Spleen (tissue), 13 donors: ENCODE measurements around the gene KRTAP21-3. TPM values are rescaled to one million over a fixed set of nuclear protein-coding genes. Genes with fewer than 3 reads are reported as not detected.
"Not testable (repeated sequence)": the region's sequence is repeated elsewhere in the genome, so short reads cannot be mapped to it uniquely, and the experiment has no call there.

Experiments used
- DNase-seq: peaks from one replicate; pipeline ENCODE4 v3.0.0-alpha.2; 2020
- H3K27ac ChIP-seq, 8 donors: fragments of 200-600 bp; sonication (generic) in 7 of 8; 1 replicate in 4 of 8; 2 replicates in 4 of 8; pipeline versions ENCODE4 v1.5.0 to v1.8.0; 2016 to 2021; ENCODE audit warnings: inconsistent platforms in 4 of 8, mild to moderate bottlenecking in 4 of 8, moderate library complexity in 1 of 8
- H3K27me3 ChIP-seq, 7 donors: fragments of 200-600 bp; sonication (generic) in 6 of 7; replicated peaks in 1 of 7; 1 replicate in 4 of 7; 2 replicates in 3 of 7; pipeline versions ENCODE4 v1.5.0 to v1.8.0; 2016 to 2021; ENCODE audit warnings: inconsistent platforms in 3 of 7, mild to moderate bottlenecking in 1 of 7
- H3K36me3 ChIP-seq, 6 donors: fragments of 200-600 bp; sonication (generic) in 5 of 6; 1 replicate in 4 of 6; 2 replicates in 2 of 6; pipeline versions ENCODE4 v1.5.0 to v1.8.0; 2016 to 2021; ENCODE audit warnings: inconsistent platforms in 2 of 6
- H3K4me1 ChIP-seq, 6 donors: fragments of 200-600 bp; sonication (generic) in 5 of 6; 1 replicate in 3 of 6; 2 replicates in 3 of 6; pipeline versions ENCODE4 v1.5.0 to v1.8.0; 2016 to 2021; ENCODE audit warnings: inconsistent platforms in 3 of 6
- H3K4me3 ChIP-seq, 8 donors: fragments of 200-600 bp; sonication (generic) in 7 of 8; 1 replicate in 4 of 8; 2 replicates in 4 of 8; pipeline versions ENCODE4 v1.5.0 to v1.8.0; 2016 to 2021; ENCODE audit warnings: inconsistent platforms in 4 of 8, mild to moderate bottlenecking in 4 of 8, moderate library complexity in 2 of 8
- H3K9me3 ChIP-seq, 8 donors: fragments of 200-600 bp; sonication (generic) in 7 of 8; 1 replicate in 4 of 8; 2 replicates in 4 of 8; pipeline versions ENCODE4 v1.5.0 to v1.8.0; 2016 to 2021; ENCODE audit warnings: inconsistent platforms in 4 of 8
- POLR2A ChIP-seq, 3 donors: fragments of 450-650 bp; IDR thresholded peaks; one replicate each; pipeline ENCODE4 v1.5.1; 2017; ENCODE audit warnings: antibody characterized with exemption in 3 of 3, mild to moderate bottlenecking in 1 of 3
- POLR2AphosphoS5 ChIP-seq, 3 donors: sonication (generic); formaldehyde crosslinking; IDR thresholded peaks; one replicate each; pipeline ENCODE4 v1.5.1; 2017; ENCODE audit warnings: antibody characterized with exemption in 3 of 3
- WGBS, 5 donors: extraction: QIAGEN DNeasy Blood & Tissue Kit in 3 of 5; methylation state at CpG; one replicate each; pipeline versions ENCODE4 v1.1.5 to v1.1.7; 2013 to 2018; 5-methylcytosine and 5-hydroxymethylcytosine counted together
- intact Hi-C: fragments of 100-400 bp; cut with DNase I; formaldehyde crosslinking; loops from one replicate; pipeline ENCODE4 v1.15.0; 2023; ENCODE audit warnings: low total_unique reads
- long read RNA-seq, 2 donors: transcript quantifications; one replicate each; lab custom pipeline, GENCODE V29; 2026
- polyA plus RNA-seq, 3 donors: library from polyadenylated mRNA; stranded (reverse); fragments of 200-250 nt; gene quantifications; one replicate each; pipeline ENCODE4 v1.2.1, GENCODE V29; 2013
- total RNA-seq, 7 donors: library from RNA; depleted of rRNA in 3 of 7; stranded (reverse); fragments of >200 nt in 3 of 7; fragmentation: NEBNext Ultra II Directional in 4 of 7; extraction: Animal tissue kit (Norgen Biotek cat#: 25700) in 4 of 7; gene quantifications; one replicate each; pipeline versions ENCODE4 v1.1.0 to v1.2.1, GENCODE V29; 2016 to 2021
- TF ChIP-seq, protein P1 (sequence below), 11 experiments: fragments of 200-600 bp in 7 of 11; fragments of 450-650 bp in 4 of 11; sonication (generic) in 4 of 11; IDR thresholded peaks in 8 of 11; conservative IDR thresholded peaks in 3 of 11; 1 replicate in 7 of 11; 2 replicates in 4 of 11; pipeline versions ENCODE4 v1.4.0 to v1.8.0; 2016 to 2021; ENCODE audit warnings: antibody characterized with exemption in 11 of 11, inconsistent platforms in 4 of 11, mild to moderate bottlenecking in 1 of 11
- donor health status: healthy with polysubstance abuse.
- donor health status: DM: no; HTN: no; CAD: no; lungs with moderate emphysema.
- donor health status: DM: no; HTN: no; CAD: no.
- donor health status: Bipolar disorder and iron deficiency.
- donor health status: healthy.
- donor health status: DM: no; HTN: no; CAD: no.
- donor health status: DM: yes; HTN: yes; CAD: no.

KRTAP21-3 gene, protein sequence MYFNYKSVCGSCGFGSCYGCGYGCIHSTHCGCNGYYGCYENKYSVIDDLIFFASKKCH
- total RNA-seq: not detected
- polyA plus RNA-seq: not detected
- long read RNA-seq, donor 1: 0 reads
- long read RNA-seq, donor 2: 0 reads

DNA sequence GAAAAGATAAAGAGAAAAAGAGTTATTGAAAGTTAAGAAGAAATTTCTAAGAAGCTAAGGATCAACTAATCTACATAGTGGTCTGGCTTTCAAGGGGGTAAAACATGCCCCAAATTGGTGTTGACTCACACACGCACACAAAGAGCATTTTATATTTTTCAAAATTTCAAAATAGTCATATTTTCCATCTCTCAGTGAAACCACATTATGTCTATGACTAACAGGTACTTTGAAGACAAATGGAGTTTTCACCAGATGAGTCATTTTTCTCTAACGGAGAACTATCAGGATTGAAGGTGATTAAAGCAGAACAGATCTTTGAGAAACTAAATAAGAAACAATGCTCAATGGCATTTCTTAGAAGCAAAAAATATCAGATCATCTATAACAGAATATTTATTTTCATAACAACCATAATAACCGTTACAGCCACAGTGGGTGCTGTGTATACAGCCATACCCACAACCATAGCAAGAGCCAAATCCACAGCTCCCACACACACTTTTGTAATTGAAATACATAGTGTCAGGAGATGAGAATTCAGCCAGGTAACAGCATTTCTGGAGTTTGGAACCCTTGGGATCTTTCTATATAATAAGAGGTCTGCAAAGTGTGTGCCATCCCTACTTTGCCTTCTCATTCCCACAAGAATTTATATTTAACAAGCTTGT, at the start of gene KRTAP21-3:
KRTAP21-3 (minus strand) TSS at position 539 of the 671 bp plus-strand sequence; CDS start at position 521, 18 bp downstream.
- DNase-seq: no peak
- TF ChIP-seq POLR2AphosphoS5 (IDR thresholded peaks at IDR 0.05): no peak
- TF ChIP-seq, protein P1, sequence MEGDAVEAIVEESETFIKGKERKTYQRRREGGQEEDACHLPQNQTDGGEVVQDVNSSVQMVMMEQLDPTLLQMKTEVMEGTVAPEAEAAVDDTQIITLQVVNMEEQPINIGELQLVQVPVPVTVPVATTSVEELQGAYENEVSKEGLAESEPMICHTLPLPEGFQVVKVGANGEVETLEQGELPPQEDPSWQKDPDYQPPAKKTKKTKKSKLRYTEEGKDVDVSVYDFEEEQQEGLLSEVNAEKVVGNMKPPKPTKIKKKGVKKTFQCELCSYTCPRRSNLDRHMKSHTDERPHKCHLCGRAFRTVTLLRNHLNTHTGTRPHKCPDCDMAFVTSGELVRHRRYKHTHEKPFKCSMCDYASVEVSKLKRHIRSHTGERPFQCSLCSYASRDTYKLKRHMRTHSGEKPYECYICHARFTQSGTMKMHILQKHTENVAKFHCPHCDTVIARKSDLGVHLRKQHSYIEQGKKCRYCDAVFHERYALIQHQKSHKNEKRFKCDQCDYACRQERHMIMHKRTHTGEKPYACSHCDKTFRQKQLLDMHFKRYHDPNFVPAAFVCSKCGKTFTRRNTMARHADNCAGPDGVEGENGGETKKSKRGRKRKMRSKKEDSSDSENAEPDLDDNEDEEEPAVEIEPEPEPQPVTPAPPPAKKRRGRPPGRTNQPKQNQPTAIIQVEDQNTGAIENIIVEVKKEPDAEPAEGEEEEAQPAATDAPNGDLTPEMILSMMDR (IDR thresholded peaks at IDR 0.05 in 8 of 11, conservative IDR thresholded peaks at IDR 0.05 in 3 of 11): no peak
- no peak for TF ChIP-seq POLR2A (IDR thresholded peaks at IDR 0.05)
- Histone ChIP-seq H3K9me3 (no peaks in the 10 kb centered on the region), H3K36me3 (no peaks in the 10 kb centered on the region), H3K4me3 (no peak within 1 kb of the TSS), H3K4me1 (no peaks in the 10 kb centered on the region), H3K27me3 (no peaks in the 10 kb centered on the region), H3K27ac (no peak within 1 kb of the TSS)
- intact Hi-C loops: no loop called here
- 64 to 75% (median 74%) methylated on average over 3 of the region's 3 CpGs for WGBS, 5 donors

DNA sequence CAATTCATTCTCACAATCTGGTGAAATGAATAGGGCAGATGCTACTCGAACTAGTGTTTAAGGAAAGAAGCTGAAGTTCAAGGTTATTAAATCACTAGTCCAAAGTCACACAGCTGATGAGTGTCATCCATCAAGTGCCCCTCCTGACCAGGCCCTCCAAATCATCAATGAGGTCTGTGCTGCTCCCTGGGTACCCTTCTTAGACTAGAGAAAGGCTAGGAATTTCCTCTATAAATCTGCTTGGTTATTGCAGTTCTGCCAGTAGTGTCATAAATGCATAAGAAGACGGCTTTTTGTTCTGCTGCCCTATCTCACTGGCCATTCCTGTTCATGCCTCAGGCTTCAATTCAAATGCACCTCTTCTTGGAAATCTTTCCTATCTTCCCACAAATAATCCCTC, 42.2 kb upstream of the KRTAP21-3 start:
- Histone ChIP-seq H3K9me3 (peaks cover 0 to 4% (median 0%) of the 10 kb centered on the region in 8 donors), H3K36me3 (no peaks in the 10 kb centered on the region), H3K27me3 (no peaks in the 10 kb centered on the region), H3K4me3 (no peak overlapping the region), H3K4me1 (no peaks in the 10 kb centered on the region), H3K27ac (no peak overlapping the region)
- TF ChIP-seq, protein P1 (IDR thresholded peaks at IDR 0.05 in 8 of 11, conservative IDR thresholded peaks at IDR 0.05 in 3 of 11): no peak
- TF ChIP-seq POLR2A (IDR thresholded peaks at IDR 0.05) (no peak), POLR2AphosphoS5 (IDR thresholded peaks at IDR 0.05) (no peak)
- intact Hi-C loops: no loop called here
- 79 to 93% (median 82%) methylated on average over 2 of the region's 2 CpGs for WGBS, 5 donors
- no peak for DNase-seq

DNA sequence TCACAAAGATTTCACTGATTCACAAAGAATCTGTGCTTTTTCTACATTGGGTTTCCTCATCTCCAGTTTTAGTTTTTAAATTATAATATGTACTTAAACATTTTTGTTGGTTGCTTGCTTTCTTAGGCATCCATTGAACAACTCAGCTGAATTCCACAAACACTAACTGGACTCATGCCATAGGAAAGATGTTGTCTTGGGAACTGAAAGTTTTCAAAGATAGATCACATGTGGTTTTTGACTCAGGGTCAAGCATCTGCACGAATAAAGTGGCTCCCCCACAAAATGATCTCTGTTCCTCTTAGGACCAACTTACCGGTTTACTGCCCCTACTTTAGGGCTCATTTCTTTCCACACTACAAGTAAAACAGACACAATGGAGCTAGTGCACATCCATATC, 39.7 kb upstream of the KRTAP21-3 start:
- H3K9me3 ChIP-seq: peaks cover 0 to 4% (median 0%) of the 10 kb centered on the region in 8 donors
- H3K4me3 ChIP-seq: no peak overlapping the region
- 60 to 75% (median 69%) methylated on average over 2 of the region's 2 CpGs for WGBS, 5 donors
- no peaks in the 10 kb centered on the region for H3K36me3 ChIP-seq
- TF ChIP-seq POLR2AphosphoS5 (IDR thresholded peaks at IDR 0.05) (no peak), POLR2A (IDR thresholded peaks at IDR 0.05) (no peak)
- TF ChIP-seq, protein P1 (IDR thresholded peaks at IDR 0.05 in 8 of 11, conservative IDR thresholded peaks at IDR 0.05 in 3 of 11): no peak
- H3K27me3 ChIP-seq: no peaks in the 10 kb centered on the region
- no peak for DNase-seq
- H3K27ac ChIP-seq: no peak overlapping the region
- intact Hi-C loops: no loop called here
- no peaks in the 10 kb centered on the region for H3K4me1 ChIP-seq

DNA sequence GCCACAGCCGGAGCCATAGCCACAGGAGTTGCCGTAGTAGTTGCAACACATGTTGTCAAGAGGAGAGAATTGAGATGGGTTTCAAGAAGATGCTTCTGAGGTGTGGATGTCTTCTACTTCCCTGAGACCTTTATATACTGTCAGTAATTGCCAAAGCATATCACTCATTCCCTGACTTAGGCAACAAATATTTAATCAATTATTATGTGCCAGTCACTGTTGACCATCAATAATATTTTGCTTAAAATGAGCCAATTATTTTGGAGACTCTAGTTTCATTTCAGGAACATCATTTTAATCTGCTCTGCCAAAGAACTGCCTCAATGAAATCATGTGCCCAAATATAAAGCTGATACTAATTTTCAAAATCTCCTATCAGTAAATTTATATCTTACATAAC, 36.8 kb upstream of the KRTAP21-3 start, which contains the start of gene KRTAP21-1:
KRTAP21-1 (minus strand) TSS at position 101 of the 400 bp plus-strand sequence; CDS start at position 51, 50 bp downstream.
- H3K27me3 ChIP-seq, H3K4me3 ChIP-seq, H3K9me3 ChIP-seq, H3K4me1 ChIP-seq, H3K27ac ChIP-seq, H3K36me3 ChIP-seq, DNase-seq, intact Hi-C loops: not testable (repeated sequence)
- 71 to 98% (median 89%) methylated on average over 2 of the region's 2 CpGs for WGBS, 5 donors
